HUDEP-2 (cell line): Measurements from ENCODE around the gene ROR1.
A peak's percentile ranks its signal among the peaks of the same experiment; 100 is the strongest.

Source experiments
- DNase-seq, 76 experiments: peaks; one replicate each; lab custom pipeline; 2025; ENCODE audit not compliant: unreplicated experiment in 76 of 76; lab: John Stamatoyannopoulos, UW

ROR1 gene

GRCh38 chr1:63773815-63774616, at the start of gene ROR1:
Gene ROR1, plus strand, starts transcription at chr1:63774017.
- DNase-seq = peak in 33 of 76 experiments; percentile 1 to 49 (median 12)

GRCh38 chr1:63724375-63724899, 49.4 kb upstream of the ROR1 start:
- no peak for DNase-seq

DNA sequence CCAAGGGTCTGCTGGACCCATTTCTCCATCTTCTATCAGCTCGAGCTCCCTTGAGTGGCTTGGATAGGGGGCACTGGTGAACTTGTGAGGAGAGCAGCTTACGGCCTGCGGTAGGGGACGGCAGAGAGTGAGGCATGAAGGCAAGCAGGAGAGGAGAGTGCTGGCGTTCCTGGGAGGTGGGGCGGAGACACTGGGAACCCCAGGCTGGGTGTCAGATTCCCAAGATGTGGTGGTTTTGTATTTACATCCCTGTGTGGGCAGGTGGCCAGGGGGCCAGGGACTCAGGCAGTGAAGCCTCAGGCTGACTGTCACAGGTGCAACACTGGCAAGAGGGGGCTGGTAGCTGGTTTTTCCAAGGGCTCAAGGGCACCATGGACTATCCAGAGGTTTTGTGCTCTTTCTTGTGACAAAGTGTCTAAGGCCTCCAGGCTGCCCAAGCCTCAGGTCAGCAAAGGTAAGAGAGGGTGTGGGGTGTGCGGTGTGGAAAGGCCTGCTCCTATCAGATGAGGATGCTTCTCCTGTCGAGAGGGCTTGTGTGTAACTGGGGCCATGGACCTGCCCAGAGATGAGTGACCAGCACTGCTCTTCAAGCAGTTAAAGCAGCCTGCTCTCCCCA, 45.1 kb upstream of the ROR1 start:
- DNase-seq = no peak

GRCh38 chr1:63729227-63729620, 44.6 kb upstream of the ROR1 start:
- no peak for DNase-seq

DNA sequence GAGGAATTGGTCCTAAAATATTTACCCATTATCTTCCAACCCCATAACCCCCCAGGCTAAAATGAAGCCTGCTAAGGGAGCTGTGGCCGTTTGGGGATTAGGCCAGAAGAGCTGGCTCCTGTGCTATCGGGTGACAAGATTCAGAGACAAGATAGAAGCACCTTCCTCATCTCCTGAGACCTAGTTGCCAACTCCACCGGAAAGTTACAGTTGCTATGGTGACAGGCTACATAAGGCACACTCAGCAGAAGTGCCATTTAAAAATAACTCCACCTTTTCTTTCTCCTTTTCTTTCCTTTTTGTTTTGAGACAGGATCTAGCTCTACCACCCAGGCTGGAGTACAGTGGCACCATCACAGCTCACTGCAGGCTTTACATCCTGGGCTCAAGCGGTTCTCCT, 43.6 kb upstream of the ROR1 start:
- DNase-seq = no peak

- DNase-seq = no peak
Measured at GRCh38 chr1:63731117-63732043, 42.4 kb upstream of the ROR1 start.

GRCh38 chr1:63732666-63733065, 41.2 kb upstream of the ROR1 start:
- no peak for DNase-seq

DNA sequence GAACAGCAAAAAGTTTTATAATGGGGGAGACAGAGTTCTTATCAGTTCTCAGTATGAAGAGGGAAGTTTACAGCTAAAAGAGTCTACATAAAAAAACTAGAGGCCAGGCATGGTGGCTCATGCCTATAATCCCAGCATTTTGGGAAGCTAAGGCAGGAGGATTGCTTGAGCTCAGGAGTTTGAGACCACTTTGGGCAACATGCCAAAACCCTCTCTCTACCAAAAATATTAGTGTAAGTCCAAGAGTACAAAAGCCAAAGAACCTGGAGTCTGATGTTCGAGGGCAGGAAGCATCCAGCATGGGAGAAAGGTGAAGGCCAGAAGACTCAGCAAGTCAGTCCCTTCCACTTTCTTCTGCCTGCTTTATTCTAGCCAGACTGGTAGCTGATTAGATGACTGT, 35.0 kb upstream of the ROR1 start:
- DNase-seq = no peak

DNA sequence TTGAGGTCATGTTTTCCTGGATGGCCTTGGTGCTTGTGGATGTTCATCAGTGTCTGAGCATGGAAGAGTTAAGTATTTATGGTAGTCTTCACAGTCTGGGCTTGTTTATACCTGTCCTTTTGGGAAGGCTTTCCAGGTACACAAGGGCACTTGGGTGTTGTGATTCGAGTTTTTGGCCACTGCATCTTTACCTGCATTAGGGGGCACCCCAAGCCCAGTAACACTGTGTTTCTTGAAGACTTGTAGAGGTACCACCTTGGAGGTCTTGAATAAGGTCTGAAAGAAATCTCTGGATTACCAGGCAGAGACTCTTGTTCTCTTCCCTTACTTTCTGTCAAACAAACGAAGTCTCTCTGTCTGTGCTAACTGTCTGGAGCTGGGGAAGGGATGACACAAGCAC, 34.4 kb upstream of the ROR1 start:
- DNase-seq = no peak

GRCh38 chr1:63740432-63740831, 33.4 kb upstream of the ROR1 start:
- no peak for DNase-seq

DNA sequence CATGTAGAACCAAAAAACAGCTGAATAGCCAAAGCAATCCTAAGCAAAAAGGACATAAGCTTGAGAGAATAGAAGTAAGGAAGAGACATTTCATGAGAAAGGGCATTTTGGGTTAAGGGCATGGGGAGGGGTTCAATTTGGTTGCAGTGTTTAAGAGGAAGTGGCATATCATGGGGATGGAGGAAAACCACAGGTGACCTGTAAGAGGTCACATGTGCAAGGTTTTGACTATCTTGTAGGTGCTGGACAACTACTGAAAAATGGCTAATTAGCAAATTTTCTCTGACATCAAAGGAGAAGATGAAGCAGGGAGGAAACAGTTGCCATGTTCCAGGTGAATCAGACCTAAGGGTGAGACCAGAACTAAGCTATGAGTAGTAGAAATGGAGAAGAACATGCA, 31.3 kb upstream of the ROR1 start:
- DNase-seq = no peak

GRCh38 chr1:63743781-63744180, 30.0 kb upstream of the ROR1 start:
- no peak for DNase-seq

DNA sequence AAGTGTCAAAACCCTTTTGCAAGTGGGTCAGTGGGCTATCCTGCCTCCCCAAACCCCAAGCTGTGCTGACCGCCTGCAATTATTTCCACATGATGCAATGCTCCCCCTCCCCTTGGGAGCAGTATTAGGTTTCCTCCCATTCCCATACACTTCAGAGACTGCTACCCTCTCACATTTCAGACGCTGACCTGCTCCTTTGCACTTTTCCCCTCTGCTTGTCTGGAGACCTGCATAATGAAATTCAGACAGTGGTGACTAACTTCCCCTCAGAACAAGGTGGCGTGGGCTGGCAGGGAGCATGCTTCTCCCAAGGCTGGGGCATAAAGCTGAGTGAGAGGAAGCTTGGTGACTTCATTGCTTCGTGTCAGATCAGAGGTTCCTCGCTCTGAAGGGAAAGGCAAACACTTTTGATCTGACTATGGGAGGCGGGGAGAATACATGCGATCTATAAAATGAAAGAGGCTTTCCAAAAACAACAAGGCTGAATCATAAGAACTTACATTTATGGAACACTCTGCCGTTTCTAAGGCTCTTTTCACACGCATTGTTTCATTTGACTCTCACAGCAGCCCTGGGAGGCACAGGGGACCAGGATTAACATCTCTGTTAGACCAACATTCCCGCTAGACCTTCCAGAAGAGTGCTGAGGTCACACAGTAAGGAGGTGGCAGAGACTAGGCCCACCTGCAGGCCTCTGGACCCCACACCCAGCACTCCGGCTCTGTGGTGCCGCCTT, 27.5 kb upstream of the ROR1 start:
- no peak for DNase-seq

DNA sequence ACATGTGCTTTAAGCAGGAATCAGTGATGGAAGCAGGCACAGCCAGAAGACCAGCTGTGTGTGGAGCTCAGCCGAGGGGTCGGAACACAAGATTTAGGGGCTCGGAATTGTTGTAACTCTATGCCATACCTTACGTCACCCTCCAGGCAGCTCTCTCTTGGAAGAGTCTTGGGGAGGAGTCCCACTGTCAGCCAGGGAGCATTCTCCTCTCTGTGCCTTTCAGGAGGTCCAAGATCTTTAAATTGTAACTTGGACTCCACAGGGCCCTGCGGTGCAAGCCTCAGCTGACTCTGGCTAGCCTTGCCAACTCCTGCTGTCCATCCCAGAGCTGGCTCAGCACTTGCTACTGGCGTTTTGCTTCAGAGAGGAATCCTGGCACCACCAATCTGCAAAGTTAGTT, 26.4 kb upstream of the ROR1 start:
- DNase-seq = no peak

DNA sequence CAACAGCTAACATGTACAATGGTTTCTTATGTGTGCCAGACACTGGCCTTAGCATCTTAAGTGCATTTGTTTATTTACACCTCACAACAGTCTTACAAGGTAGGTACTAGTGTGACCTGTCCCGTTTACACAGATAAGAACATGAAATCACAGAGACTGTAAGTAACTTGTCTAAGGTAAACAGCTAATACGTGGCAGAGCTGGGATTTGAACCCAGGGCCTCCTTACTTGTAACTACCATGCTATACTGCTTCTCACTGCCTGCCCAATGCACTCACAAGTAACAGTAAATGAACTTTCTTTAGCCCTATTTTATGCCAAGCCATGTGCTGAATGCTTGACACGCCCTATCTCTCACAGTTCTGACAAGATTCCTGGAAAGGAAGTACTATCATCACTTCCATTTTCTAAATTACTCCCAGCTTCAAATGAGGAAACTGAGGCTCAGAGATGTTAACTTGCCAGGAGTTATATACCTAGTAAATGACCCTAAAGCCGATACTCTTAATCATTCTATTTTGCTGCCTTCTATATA, 25.7 kb upstream of the ROR1 start:
- DNase-seq = no peak

GRCh38 chr1:63748641-63749040, 25.2 kb upstream of the ROR1 start:
- DNase-seq = no peak

DNA sequence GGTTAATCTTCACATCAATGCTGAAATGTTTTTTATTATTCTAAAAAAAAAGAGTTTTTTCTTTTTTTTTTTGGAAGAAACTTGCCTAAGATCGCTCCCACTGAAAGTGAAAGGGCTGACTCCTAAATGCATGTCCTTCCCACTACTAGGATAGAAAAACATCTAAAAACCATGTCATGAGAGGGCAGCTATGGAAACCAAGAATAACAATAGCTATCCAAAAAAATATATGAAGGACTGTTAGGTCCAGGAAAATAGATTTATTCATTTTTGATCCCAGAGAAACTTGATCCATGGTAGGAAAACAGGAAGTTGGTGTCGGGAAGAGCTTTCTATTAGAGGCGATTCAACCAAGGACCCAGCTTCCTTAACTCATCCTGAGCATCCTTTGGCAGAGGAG, 23.1 kb upstream of the ROR1 start:
- no peak for DNase-seq

GRCh38 chr1:63752176-63752575, 21.6 kb upstream of the ROR1 start:
- no peak for DNase-seq

DNA sequence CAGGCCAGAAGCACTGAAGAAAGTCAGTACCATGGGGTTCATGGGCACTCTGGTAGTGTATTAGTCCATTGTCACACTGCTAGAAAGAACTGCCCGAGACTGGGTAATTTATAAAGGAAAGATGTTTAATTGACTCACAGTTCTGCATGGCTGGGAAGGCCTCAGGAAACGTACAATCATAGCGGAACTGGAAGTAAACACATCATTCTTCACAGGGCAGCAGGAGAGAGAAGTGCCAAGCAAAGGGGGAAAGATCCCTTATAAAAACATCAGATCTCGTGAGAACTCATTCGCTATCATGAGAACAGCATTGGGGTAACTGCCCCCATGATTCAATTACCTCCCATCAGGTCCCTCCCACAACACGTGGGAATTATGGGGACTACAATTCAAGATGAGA, 20.2 kb upstream of the ROR1 start:
- DNase-seq = no peak

- DNase-seq = no peak
Measured at GRCh38 chr1:63756839-63757238, 17.0 kb upstream of the ROR1 start.
